ENCODE results near the gene TTC38. TPM values are rescaled to one million over a fixed set of nuclear protein-coding genes. Genes with fewer than 3 reads are reported as not detected.

TTC38 gene
- total RNA-seq, 6 donors from 2014 or later: 23.7 to 84.9 (median 34.3) TPM

DNA sequence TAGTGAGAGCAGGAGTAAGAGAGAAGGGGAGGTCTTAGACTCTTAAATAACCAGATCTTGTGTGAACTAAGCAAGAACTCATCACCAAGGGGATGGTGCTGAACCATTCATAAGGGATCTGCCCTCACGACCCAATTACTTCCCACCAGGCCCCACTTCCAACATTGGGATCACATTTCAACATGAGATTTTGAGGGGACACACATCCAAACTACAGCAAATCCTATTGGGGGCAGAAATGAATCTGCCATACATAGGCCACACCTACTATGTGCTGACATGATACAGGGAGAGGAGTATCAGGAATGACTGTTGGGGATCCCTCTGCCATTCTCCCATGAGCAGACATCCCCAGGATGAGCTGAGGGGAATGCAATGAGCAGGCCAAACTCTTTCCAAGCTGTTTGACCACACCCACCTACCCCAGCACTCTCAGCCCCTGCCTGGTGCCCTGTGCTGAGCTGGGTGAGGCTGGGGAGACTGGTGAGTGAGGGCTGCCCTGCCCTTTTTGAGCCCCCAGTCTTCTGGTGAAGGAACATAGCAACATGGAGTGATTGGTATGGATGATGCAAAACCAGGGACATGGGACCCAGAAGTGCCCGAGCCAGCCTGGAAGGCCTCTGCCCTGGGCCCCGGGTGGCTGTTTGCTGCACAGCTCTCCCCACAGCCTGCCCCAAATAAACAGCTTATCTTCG is 27.6 kb downstream of the TTC38 start:
- no peaks in the 10 kb centered on the region for H3K27me3 ChIP-seq
- H3K4me3 ChIP-seq: peak overlapping the region in 3 of 4 donors; percentile 62 to 70 (median 63)
- H3K36me3 ChIP-seq: peaks cover 2 to 29% (median 14%) of the 10 kb centered on the region in 4 donors

GRCh38 chr22:46296257-46297150 is 28.7 kb downstream of the TTC38 start, which contains the start of gene GTSE1:
Gene GTSE1 (plus strand): TSS chr22:46296870. CDS start chr22:46297401, 531 bp downstream.
- TF ChIP-seq POLR2A (IDR thresholded peaks at IDR 0.05) (peak in 3 of 4 donors; percentile 52 to 79 (median 55)), POLR2AphosphoS5 (IDR thresholded peaks at IDR 0.05) (peak; percentile 77 to 79), CTCF (IDR thresholded peaks at IDR 0.05) (peak in 3 of 6 experiments; percentile 29 to 61 (median 36)), EP300 (IDR thresholded peaks at IDR 0.05) (no peak)
- DNase-seq: peak; percentile 98 to 99
- Histone ChIP-seq H3K27me3 (no peaks in the 10 kb centered on the region), H3K36me3 (peaks cover 2 to 18% (median 12%) of the 10 kb centered on the region in 4 donors), H3K4me3 (peak within 1 kb of the TSS; percentile 50 to 70 (median 62)), H3K9me3 (no peaks in the 10 kb centered on the region), H3K27ac (peak within 1 kb of the TSS; percentile 87 to 95 (median 93)), H3K4me1 (peaks cover 15 to 24% (median 19%) of the 10 kb centered on the region in 4 donors)
- ATAC-seq (ENCODE audit: low FRiP score in 2 of 2): peak; percentile 98
- 2 to 3% methylated on average over 28 to 56 of the region's 76 CpGs for WGBS, 2 donors

More for the DNA sequence above, 27.6 kb downstream of the TTC38 start:
- peak overlapping the region in 3 of 4 donors; percentile 92 to 95 (median 94) for H3K27ac ChIP-seq
- WGBS, 2 donors: 66 to 84% methylated on average over 4 of the region's 4 CpGs
- no peaks in the 10 kb centered on the region for H3K9me3 ChIP-seq
- no peak for TF ChIP-seq EP300 (IDR thresholded peaks at IDR 0.05)
- ATAC-seq (ENCODE audit: low FRiP score in 2 of 2) (no peak), DNase-seq (no peak)
- peaks cover 15 to 24% (median 19%) of the 10 kb centered on the region in 4 donors for H3K4me1 ChIP-seq

GRCh38 chr22:46297151-46297812 is 29.5 kb downstream of the TTC38 start:
- TF ChIP-seq POLR2AphosphoS5 (IDR thresholded peaks at IDR 0.05): no peak
- no peak for TF ChIP-seq EP300 (IDR thresholded peaks at IDR 0.05)
- no peak for TF ChIP-seq POLR2A (IDR thresholded peaks at IDR 0.05)
- no peak for TF ChIP-seq CTCF (IDR thresholded peaks at IDR 0.05)
- 6 to 19% methylated on average over 9 to 24 of the region's 32 CpGs for WGBS, 2 donors
- Histone ChIP-seq H3K4me1 (peaks cover 15 to 24% (median 19%) of the 10 kb centered on the region in 4 donors), H3K9me3 (no peaks in the 10 kb centered on the region), H3K27me3 (no peaks in the 10 kb centered on the region), H3K4me3 (peak overlapping the region; percentile 34 to 70 (median 62)), H3K36me3 (peaks cover 2 to 10% (median 6%) of the 10 kb centered on the region in 4 donors), H3K27ac (peak overlapping the region in 1 of 4 donors; percentile 92)
- DNase-seq: no peak
- no peak for ATAC-seq (ENCODE audit: low FRiP score in 2 of 2)

GRCh38 chr22:46299101-46299500 is 31.3 kb downstream of the TTC38 start:
- no peaks in the 10 kb centered on the region for H3K36me3 ChIP-seq
- 94 to 95% methylated on average over 13 of the region's 13 CpGs for WGBS, 2 donors
- peaks cover 15 to 21% (median 18%) of the 10 kb centered on the region in 4 donors for H3K4me1 ChIP-seq
- H3K4me3 ChIP-seq: no peak overlapping the region
- no peak overlapping the region for H3K27ac ChIP-seq
- DNase-seq (no peak), ATAC-seq (ENCODE audit: low FRiP score in 2 of 2) (no peak)
- H3K27me3 ChIP-seq: no peaks in the 10 kb centered on the region
- TF ChIP-seq EP300 (IDR thresholded peaks at IDR 0.05) (no peak), CTCF (IDR thresholded peaks at IDR 0.05) (no peak), POLR2AphosphoS5 (IDR thresholded peaks at IDR 0.05) (no peak), POLR2A (IDR thresholded peaks at IDR 0.05) (no peak)
- H3K9me3 ChIP-seq: no peaks in the 10 kb centered on the region
